Activated CD4-positive, alpha-beta T cell treated with anti-CD3 and anti-CD28 coated beads, Interleukin-2, amount 50 U/mL, for 16 hours (primary cell): ENCODE results near the gene PXN.
A peak's percentile ranks its signal among the peaks of the same experiment; 100 is the strongest.
"Not testable (repeated sequence)": the region's sequence is repeated elsewhere in the genome, so short reads cannot be mapped to it uniquely, and the experiment has no call there.

ENCODE experiments used
- DNase-seq: peaks from one replicate; pipeline ENCODE4 v3.0.0-alpha.2; 2020

PXN gene

GRCh38 chr12:120261951-120262851, 3.3 kb downstream of the PXN start:
- DNase-seq = no peak

- DNase-seq = no peak
Observed at GRCh38 chr12:120260607-120261006, 4.9 kb downstream of the PXN start.

- DNase-seq = no peak
Observed at GRCh38 chr12:120259418-120260202, 5.9 kb downstream of the PXN start.

- no peak for DNase-seq
Observed at GRCh38 chr12:120258323-120258896, 7.1 kb downstream of the PXN start.

- no peak for DNase-seq
Observed at GRCh38 chr12:120257041-120257821, 8.3 kb downstream of the PXN start.

GRCh38 chr12:120254809-120255208, 10.7 kb downstream of the PXN start:
- no peak for DNase-seq

GRCh38 chr12:120253313-120253712, 12.2 kb downstream of the PXN start:
- peak; percentile 42 for DNase-seq

GRCh38 chr12:120252071-120252906, 13.2 kb downstream of the PXN start:
- peak; percentile 90 for DNase-seq

- DNase-seq = not testable (repeated sequence)
Observed at GRCh38 chr12:120251364-120252070, 14.0 kb downstream of the PXN start.

- DNase-seq = peak; percentile 62
Observed at GRCh38 chr12:120249875-120250795, 15.4 kb downstream of the PXN start.

- no peak for DNase-seq
Observed at GRCh38 chr12:120249266-120249874, 16.2 kb downstream of the PXN start.

- no peak for DNase-seq
Observed at GRCh38 chr12:120247621-120248030, 17.9 kb downstream of the PXN start.

GRCh38 chr12:120247183-120247582, 18.3 kb downstream of the PXN start:
- no peak for DNase-seq

GRCh38 chr12:120246705-120247104, 18.8 kb downstream of the PXN start:
- not testable (repeated sequence) for DNase-seq

GRCh38 chr12:120242971-120243699, 22.4 kb downstream of the PXN start:
- no peak for DNase-seq

- DNase-seq = no peak
Observed at GRCh38 chr12:120242275-120242799, 23.2 kb downstream of the PXN start.

GRCh38 chr12:120241561-120242274, 23.8 kb downstream of the PXN start:
- no peak for DNase-seq

- DNase-seq = no peak
Observed at GRCh38 chr12:120240495-120240833, 25.1 kb downstream of the PXN start.
